Ovary (tissue), 3 donors: ENCODE measurements around the gene NFIC.

ENCODE experiments used
- CTCF ChIP-seq, 3 donors: fragments of 450-650 bp in 2 of 3; fragments of 200-600 bp in 1 of 3; IDR thresholded peaks; one replicate each; pipeline versions ENCODE4 v1.5.1 to v1.8.0; 2016 to 2022; ENCODE audit warnings: antibody characterized with exemption in 3 of 3, mild to moderate bottlenecking in 1 of 3
- EP300 ChIP-seq: sonication (generic); formaldehyde crosslinking; IDR thresholded peaks from one replicate; pipeline ENCODE4 v1.6.1; 2017; ENCODE audit warnings: antibody characterized with exemption
- donor health status: DM: no; HTN: no; CAD: no.

GRCh38 chr19:3320354-3320670 is 46.1 kb upstream of the NFIC start:
- no peak for TF ChIP-seq CTCF (IDR thresholded peaks at IDR 0.05)
- TF ChIP-seq EP300, result no peak
